Measurements from ENCODE around the gene PTPRK.

DNA sequence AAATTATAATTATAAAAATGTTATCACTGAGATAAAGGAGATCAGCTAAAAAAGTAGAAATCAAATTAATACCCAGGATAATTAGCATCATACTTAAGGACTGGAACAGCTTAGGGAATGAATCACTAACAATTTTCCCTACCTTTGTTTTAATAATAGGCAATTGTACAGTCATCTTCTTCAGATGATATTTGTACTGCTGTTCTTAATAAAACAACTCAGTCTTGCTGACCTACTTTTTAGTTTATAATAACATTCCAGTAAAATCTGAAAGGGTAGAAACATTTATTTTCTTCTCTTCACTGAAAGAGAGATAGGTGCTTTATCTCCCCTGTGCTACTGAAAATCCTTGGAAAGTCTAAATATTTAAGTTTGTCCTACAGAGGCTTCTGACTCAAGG, 348.3 kb downstream of the PTPRK start:
- TF ChIP-seq, protein P1, sequence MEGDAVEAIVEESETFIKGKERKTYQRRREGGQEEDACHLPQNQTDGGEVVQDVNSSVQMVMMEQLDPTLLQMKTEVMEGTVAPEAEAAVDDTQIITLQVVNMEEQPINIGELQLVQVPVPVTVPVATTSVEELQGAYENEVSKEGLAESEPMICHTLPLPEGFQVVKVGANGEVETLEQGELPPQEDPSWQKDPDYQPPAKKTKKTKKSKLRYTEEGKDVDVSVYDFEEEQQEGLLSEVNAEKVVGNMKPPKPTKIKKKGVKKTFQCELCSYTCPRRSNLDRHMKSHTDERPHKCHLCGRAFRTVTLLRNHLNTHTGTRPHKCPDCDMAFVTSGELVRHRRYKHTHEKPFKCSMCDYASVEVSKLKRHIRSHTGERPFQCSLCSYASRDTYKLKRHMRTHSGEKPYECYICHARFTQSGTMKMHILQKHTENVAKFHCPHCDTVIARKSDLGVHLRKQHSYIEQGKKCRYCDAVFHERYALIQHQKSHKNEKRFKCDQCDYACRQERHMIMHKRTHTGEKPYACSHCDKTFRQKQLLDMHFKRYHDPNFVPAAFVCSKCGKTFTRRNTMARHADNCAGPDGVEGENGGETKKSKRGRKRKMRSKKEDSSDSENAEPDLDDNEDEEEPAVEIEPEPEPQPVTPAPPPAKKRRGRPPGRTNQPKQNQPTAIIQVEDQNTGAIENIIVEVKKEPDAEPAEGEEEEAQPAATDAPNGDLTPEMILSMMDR (conservative IDR thresholded peaks at IDR 0.05) = no peak
- no peak for TF ChIP-seq EZH2 (IDR thresholded peaks at IDR 0.05; ENCODE audit: low read depth)
